ENCODE results near the gene VILL. TPM values are rescaled to one million over a fixed set of nuclear protein-coding genes. Genes with fewer than 3 reads are reported as not detected.
A peak's percentile ranks its signal among the peaks of the same experiment; 100 is the strongest.

The VILL gene
- total and polyA plus RNA-seq, 4 donors = 0.88 to 3.5 (median 1.6) TPM

DNA sequence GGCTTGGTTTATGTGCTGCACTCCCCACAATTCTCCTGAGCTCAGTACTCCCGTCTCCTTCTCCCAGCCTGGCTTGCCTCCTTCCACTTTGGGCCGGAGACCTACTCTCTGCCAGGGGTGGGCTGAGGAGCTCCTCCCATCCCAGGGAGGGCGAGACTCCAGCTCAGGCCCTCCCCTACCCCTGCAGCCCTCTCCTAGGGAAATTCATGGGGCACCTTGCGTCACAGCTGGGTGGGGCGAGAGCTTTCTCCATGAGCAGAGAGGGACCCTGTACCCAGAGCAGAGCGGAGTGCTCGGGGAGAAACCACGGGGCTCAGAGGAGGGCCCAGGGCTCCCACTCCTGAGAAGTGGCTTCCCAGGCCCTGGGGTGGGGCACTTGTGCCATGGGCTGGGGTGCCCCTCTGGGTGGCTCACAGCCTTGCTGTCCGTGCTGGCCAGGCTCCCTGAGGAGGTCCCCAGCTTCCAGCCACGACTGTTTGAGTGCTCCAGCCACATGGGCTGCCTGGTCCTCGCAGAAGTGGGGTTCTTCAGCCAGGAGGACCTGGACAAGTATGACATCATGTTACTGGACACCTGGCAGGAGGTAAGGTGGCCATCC, 13.3 kb downstream of the VILL start:
- TF ChIP-seq JUND (IDR thresholded peaks at IDR 0.05) (no peak), NR2F2 (IDR thresholded peaks at IDR 0.05) (no peak), TAF1 (conservative IDR thresholded peaks at IDR 0.05) (no peak), FOXA1 (IDR thresholded peaks at IDR 0.05) (no peak), SP1 (IDR thresholded peaks at IDR 0.05) (no peak)
- TF ChIP-seq, protein P1, sequence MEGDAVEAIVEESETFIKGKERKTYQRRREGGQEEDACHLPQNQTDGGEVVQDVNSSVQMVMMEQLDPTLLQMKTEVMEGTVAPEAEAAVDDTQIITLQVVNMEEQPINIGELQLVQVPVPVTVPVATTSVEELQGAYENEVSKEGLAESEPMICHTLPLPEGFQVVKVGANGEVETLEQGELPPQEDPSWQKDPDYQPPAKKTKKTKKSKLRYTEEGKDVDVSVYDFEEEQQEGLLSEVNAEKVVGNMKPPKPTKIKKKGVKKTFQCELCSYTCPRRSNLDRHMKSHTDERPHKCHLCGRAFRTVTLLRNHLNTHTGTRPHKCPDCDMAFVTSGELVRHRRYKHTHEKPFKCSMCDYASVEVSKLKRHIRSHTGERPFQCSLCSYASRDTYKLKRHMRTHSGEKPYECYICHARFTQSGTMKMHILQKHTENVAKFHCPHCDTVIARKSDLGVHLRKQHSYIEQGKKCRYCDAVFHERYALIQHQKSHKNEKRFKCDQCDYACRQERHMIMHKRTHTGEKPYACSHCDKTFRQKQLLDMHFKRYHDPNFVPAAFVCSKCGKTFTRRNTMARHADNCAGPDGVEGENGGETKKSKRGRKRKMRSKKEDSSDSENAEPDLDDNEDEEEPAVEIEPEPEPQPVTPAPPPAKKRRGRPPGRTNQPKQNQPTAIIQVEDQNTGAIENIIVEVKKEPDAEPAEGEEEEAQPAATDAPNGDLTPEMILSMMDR (IDR thresholded peaks at IDR 0.05; ENCODE audit: low read depth, low read length, missing input control) = no peak
- TF ChIP-seq, protein P2, sequence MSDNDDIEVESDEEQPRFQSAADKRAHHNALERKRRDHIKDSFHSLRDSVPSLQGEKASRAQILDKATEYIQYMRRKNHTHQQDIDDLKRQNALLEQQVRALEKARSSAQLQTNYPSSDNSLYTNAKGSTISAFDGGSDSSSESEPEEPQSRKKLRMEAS (IDR thresholded peaks at IDR 0.05) = no peak
- Histone ChIP-seq H3K9me3 (ENCODE audit: control insufficient read depth in 4 of 4, low read length in 3 of 4) (no peaks in the 10 kb centered on the region), H3K27ac (ENCODE audit: low read depth in 1 of 2, low read length in 2 of 2) (no peak overlapping the region), H3K4me1 (ENCODE audit: control insufficient read depth in 4 of 4, insufficient read depth in 4 of 4, low read length in 3 of 4) (peaks cover 0 to 8% (median 2%) of the 10 kb centered on the region in 4 donors), H3K36me3 (ENCODE audit: control insufficient read depth in 4 of 4, insufficient read depth in 3 of 4, low read depth in 1 of 4, low read length in 3 of 4) (peaks cover 0 to 8% (median 5%) of the 10 kb centered on the region in 4 donors), H3K9ac (ENCODE audit: low read depth in 1 of 2, low read length in 2 of 2) (no peak overlapping the region), H3K27me3 (ENCODE audit: control insufficient read depth in 4 of 4, insufficient read depth in 4 of 4, low read length in 3 of 4) (no peaks in the 10 kb centered on the region), H3K4me3 (ENCODE audit: low read depth in 1 of 3, low read length in 3 of 3) (no peak overlapping the region)
- DNase-seq (ENCODE audit: low spot score) = no peak
- 74% methylated on average over 11 of the region's 11 CpGs for WGBS

DNA sequence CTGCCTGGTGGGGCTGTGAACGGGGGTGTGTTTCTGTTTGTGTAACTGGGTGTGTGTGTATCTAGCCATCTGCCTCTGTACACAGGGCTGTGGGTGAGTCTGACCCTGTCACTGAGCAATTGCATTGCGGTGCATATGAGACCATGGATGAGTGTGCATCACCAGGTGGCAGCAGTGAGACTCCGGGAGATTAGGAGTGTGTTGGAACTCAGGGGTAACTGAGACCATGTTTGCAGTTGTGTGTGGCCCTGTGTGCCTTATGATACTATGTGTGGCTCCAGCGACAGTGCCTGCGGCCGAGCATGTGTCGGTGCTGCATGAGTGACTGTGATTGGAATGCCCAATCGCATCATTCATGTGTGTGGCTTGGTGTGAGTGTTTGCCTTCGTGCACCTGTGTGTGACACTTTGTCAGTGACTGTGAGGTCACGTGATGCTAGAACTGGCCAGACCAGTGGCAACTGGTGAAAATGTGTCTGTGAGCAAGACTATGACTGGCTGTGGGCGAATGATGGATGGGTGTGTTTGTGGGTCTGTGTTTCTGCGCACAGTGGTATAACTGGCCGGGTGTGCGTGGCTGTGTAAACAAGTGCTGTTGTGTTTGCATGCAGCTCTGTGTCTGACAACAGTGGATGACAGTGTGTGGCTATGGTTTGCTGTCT, 14.0 kb downstream of the VILL start:
- peaks cover 0 to 12% (median 5%) of the 10 kb centered on the region in 4 donors for H3K36me3 ChIP-seq (ENCODE audit: control insufficient read depth in 4 of 4, insufficient read depth in 3 of 4, low read depth in 1 of 4, low read length in 3 of 4)
- H3K4me1 ChIP-seq (ENCODE audit: control insufficient read depth in 4 of 4, insufficient read depth in 4 of 4, low read length in 3 of 4) = peaks cover 0 to 5% (median 1%) of the 10 kb centered on the region in 4 donors
- H3K27ac ChIP-seq (ENCODE audit: low read depth in 1 of 2, low read length in 2 of 2) = no peak overlapping the region
- DNase-seq (ENCODE audit: low spot score) = peak; percentile 71
- H3K9me3 ChIP-seq (ENCODE audit: control insufficient read depth in 4 of 4, low read length in 3 of 4) = no peaks in the 10 kb centered on the region
- no peak overlapping the region for H3K9ac ChIP-seq (ENCODE audit: low read depth in 1 of 2, low read length in 2 of 2)
- TF ChIP-seq, protein P3, sequence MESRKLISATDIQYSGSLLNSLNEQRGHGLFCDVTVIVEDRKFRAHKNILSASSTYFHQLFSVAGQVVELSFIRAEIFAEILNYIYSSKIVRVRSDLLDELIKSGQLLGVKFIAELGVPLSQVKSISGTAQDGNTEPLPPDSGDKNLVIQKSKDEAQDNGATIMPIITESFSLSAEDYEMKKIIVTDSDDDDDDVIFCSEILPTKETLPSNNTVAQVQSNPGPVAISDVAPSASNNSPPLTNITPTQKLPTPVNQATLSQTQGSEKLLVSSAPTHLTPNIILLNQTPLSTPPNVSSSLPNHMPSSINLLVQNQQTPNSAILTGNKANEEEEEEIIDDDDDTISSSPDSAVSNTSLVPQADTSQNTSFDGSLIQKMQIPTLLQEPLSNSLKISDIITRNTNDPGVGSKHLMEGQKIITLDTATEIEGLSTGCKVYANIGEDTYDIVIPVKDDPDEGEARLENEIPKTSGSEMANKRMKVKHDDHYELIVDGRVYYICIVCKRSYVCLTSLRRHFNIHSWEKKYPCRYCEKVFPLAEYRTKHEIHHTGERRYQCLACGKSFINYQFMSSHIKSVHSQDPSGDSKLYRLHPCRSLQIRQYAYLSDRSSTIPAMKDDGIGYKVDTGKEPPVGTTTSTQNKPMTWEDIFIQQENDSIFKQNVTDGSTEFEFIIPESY (IDR thresholded peaks at IDR 0.05) = no peak
- TF ChIP-seq EGR1 (IDR thresholded peaks at IDR 0.05; ENCODE audit: low read depth in 2 of 2) (no peak), HNF4G (IDR thresholded peaks at IDR 0.05) (no peak), RXRA (IDR thresholded peaks at IDR 0.05) (peak in 1 of 2 donors; percentile 43), NR2F2 (IDR thresholded peaks at IDR 0.05) (no peak), FOXA2 (IDR thresholded peaks at IDR 0.05) (peak; percentile 11), RAD21 (IDR thresholded peaks at IDR 0.05) (peak; percentile 78 to 89), FOXA1 (IDR thresholded peaks at IDR 0.05) (no peak), HNF4A (conservative IDR thresholded peaks at IDR 0.05) (no peak), SP1 (IDR thresholded peaks at IDR 0.05) (no peak), YY1 (IDR thresholded peaks at IDR 0.05) (no peak), TAF1 (conservative IDR thresholded peaks at IDR 0.05) (no peak), JUND (IDR thresholded peaks at IDR 0.05) (no peak), GABPA (IDR thresholded peaks at IDR 0.05 in 1 of 2, conservative IDR thresholded peaks at IDR 0.05 in 1 of 2) (no peak)
- TF ChIP-seq, protein P1 (IDR thresholded peaks at IDR 0.05; ENCODE audit: low read depth, low read length, missing input control) = peak; percentile 75
- TF ChIP-seq, protein P4, sequence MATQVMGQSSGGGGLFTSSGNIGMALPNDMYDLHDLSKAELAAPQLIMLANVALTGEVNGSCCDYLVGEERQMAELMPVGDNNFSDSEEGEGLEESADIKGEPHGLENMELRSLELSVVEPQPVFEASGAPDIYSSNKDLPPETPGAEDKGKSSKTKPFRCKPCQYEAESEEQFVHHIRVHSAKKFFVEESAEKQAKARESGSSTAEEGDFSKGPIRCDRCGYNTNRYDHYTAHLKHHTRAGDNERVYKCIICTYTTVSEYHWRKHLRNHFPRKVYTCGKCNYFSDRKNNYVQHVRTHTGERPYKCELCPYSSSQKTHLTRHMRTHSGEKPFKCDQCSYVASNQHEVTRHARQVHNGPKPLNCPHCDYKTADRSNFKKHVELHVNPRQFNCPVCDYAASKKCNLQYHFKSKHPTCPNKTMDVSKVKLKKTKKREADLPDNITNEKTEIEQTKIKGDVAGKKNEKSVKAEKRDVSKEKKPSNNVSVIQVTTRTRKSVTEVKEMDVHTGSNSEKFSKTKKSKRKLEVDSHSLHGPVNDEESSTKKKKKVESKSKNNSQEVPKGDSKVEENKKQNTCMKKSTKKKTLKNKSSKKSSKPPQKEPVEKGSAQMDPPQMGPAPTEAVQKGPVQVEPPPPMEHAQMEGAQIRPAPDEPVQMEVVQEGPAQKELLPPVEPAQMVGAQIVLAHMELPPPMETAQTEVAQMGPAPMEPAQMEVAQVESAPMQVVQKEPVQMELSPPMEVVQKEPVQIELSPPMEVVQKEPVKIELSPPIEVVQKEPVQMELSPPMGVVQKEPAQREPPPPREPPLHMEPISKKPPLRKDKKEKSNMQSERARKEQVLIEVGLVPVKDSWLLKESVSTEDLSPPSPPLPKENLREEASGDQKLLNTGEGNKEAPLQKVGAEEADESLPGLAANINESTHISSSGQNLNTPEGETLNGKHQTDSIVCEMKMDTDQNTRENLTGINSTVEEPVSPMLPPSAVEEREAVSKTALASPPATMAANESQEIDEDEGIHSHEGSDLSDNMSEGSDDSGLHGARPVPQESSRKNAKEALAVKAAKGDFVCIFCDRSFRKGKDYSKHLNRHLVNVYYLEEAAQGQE (IDR thresholded peaks at IDR 0.05) = no peak
- TF ChIP-seq, protein P2 (IDR thresholded peaks at IDR 0.05) = no peak
- TF ChIP-seq, protein P5, sequence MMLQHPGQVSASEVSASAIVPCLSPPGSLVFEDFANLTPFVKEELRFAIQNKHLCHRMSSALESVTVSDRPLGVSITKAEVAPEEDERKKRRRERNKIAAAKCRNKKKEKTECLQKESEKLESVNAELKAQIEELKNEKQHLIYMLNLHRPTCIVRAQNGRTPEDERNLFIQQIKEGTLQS (IDR thresholded peaks at IDR 0.05) = no peak
- H3K27me3 ChIP-seq (ENCODE audit: control insufficient read depth in 4 of 4, insufficient read depth in 4 of 4, low read length in 3 of 4) = no peaks in the 10 kb centered on the region
- no peak overlapping the region for H3K4me3 ChIP-seq (ENCODE audit: low read depth in 1 of 3, low read length in 3 of 3)
- WGBS = 52% methylated on average over 14 of the region's 14 CpGs

Measured in liver (tissue), 9 donors.